Tibial nerve (tissue), 4 donors: ENCODE measurements around the gene ERBB4. TPM values are rescaled to one million over a fixed set of nuclear protein-coding genes. Genes with fewer than 3 reads are reported as not detected.

Experiments
- DNase-seq, 2 donors: peaks; one replicate each; pipeline ENCODE4 v3.0.0-alpha.2; 2019; ENCODE audit warnings: low spot score in 2 of 2
- H3K27ac ChIP-seq, 4 donors: fragments of 200-600 bp; sonication (generic) in 3 of 4; one replicate each; pipeline ENCODE4 v1.5.1; 2017 to 2019; ENCODE audit warnings: mild to moderate bottlenecking in 1 of 4
- H3K27me3 ChIP-seq, 2 donors: fragments of 200-600 bp; sonication (generic) in 1 of 2; one replicate each; pipeline versions ENCODE4 v1.5.1 to v1.6.0; 2017 to 2019
- H3K36me3 ChIP-seq, 3 donors: fragments of 200-600 bp; sonication (generic); one replicate each; pipeline ENCODE4 v1.5.1; 2018 to 2019
- H3K4me1 ChIP-seq, 4 donors: fragments of 200-600 bp; sonication (generic) in 3 of 4; one replicate each; pipeline ENCODE4 v1.5.1; 2017 to 2019
- H3K4me3 ChIP-seq, 4 donors: fragments of 200-600 bp; sonication (generic) in 3 of 4; one replicate each; pipeline ENCODE4 v1.5.1; 2017 to 2019; ENCODE audit warnings: mild to moderate bottlenecking in 1 of 4, moderate library complexity in 1 of 4
- H3K9me3 ChIP-seq, 4 donors: fragments of 200-600 bp; sonication (generic) in 3 of 4; one replicate each; pipeline ENCODE4 v1.5.1; 2017 to 2019
- CTCF ChIP-seq, 5 experiments: fragments of 200-600 bp in 3 of 5; fragments of 450-650 bp in 2 of 5; sonication (generic) in 3 of 5; IDR thresholded peaks; one replicate each; pipeline ENCODE4 v1.5.1; 2016 to 2019; ENCODE audit warnings: antibody characterized with exemption in 5 of 5, mild to moderate bottlenecking in 3 of 5, moderate library complexity in 2 of 5
- EP300 ChIP-seq, 2 donors: sonication (generic); formaldehyde crosslinking; IDR thresholded peaks; one replicate each; pipeline ENCODE4 v1.6.1; 2017; ENCODE audit warnings: antibody characterized with exemption in 2 of 2, mild to moderate bottlenecking in 1 of 2
- POLR2A ChIP-seq, 2 donors: fragments of 450-650 bp; IDR thresholded peaks; one replicate each; pipeline ENCODE4 v1.6.1; 2017; ENCODE audit warnings: antibody characterized with exemption in 2 of 2, mild to moderate bottlenecking in 2 of 2, moderate library complexity in 2 of 2
- WGBS, 2 donors: methylation state at CpG; one replicate each; pipeline ENCODE4 v1.1.5; 2018; 5-methylcytosine and 5-hydroxymethylcytosine counted together
- total RNA-seq, 4 donors: library from RNA; depleted of rRNA; stranded (reverse); fragments of >200 nt; gene quantifications; one replicate each; pipeline ENCODE4 v1.1.0, GENCODE V29; 2016

Gene ERBB4
- total RNA-seq, 4 donors from 2014 or later, result 2.4 to 3.3 (median 2.9) TPM

DNA sequence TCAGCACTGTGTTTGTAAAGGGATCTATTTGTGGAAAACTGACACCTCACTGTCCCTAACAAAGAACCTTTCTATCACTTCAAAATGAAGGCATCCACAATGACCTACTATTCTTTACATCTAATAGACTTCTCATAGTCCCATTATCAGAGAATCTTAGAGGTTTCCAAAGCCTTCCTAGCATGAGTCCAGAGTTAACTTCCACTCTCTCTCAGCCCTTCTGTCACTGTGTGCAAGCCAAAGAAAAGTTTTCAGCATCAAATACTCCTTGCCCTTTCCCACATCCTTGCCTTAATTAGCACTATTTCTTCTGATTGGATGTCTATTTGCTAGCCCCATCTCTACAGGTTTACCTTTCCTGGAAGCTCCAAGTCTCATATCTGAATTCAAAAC, 178.5 kb downstream of the ERBB4 start:
- Histone ChIP-seq H3K4me1 (peaks cover 0 to 9% (median 3%) of the 10 kb centered on the region in 4 donors), H3K9me3 (no peaks in the 10 kb centered on the region), H3K36me3 (no peaks in the 10 kb centered on the region), H3K4me3 (no peak overlapping the region), H3K27ac (no peak overlapping the region), H3K27me3 (no peaks in the 10 kb centered on the region)
- DNase-seq, result no peak
- TF ChIP-seq POLR2A (IDR thresholded peaks at IDR 0.05), result no peak
- TF ChIP-seq CTCF (IDR thresholded peaks at IDR 0.05), result no peak
- TF ChIP-seq EP300 (IDR thresholded peaks at IDR 0.05), result no peak

DNA sequence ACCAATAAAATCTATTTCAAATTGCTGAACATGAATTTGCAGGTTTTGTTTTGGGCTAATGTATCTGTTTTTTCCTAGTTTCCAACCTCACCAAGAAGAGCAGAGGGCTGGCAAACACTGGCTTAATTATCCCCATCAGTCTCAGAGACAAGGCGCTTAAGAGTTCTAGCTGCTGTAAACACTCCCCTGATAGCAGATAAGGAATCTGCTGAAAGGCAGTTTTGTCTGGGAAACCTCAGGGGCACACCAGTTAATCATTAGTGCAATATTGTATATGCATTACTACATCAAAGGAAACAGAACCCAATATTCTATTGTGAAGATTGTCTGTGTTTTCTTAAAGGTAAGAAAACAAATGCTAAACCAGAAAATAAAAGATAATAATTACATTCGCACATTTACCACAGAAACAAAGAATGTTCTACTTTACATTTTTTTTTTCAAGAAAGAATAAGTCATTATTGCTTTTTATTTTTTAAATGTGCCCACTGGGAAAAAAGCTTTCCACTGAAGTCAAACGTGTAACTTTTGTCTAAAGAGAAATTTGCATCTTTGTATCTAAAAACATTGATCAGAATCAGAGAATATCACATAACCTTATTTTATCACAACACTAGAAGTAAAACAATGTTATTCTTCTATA, 179.1 kb downstream of the ERBB4 start:
- H3K27me3 ChIP-seq, result no peaks in the 10 kb centered on the region
- no peak for DNase-seq
- H3K4me3 ChIP-seq, result no peak overlapping the region
- WGBS, 2 donors, result 33% methylated on average over 3 of the region's 3 CpGs
- H3K9me3 ChIP-seq, result no peaks in the 10 kb centered on the region
- no peaks in the 10 kb centered on the region for H3K36me3 ChIP-seq
- TF ChIP-seq EP300 (IDR thresholded peaks at IDR 0.05) (no peak), POLR2A (IDR thresholded peaks at IDR 0.05) (no peak), CTCF (IDR thresholded peaks at IDR 0.05) (no peak)
- no peak overlapping the region for H3K27ac ChIP-seq
- peaks cover 0 to 7% (median 2%) of the 10 kb centered on the region in 4 donors for H3K4me1 ChIP-seq

GRCh38 chr2:212357606-212358005, 181.0 kb downstream of the ERBB4 start:
- H3K27ac ChIP-seq, result no peak overlapping the region
- TF ChIP-seq POLR2A (IDR thresholded peaks at IDR 0.05), result no peak
- TF ChIP-seq CTCF (IDR thresholded peaks at IDR 0.05), result no peak
- TF ChIP-seq EP300 (IDR thresholded peaks at IDR 0.05), result no peak
- no peaks in the 10 kb centered on the region for H3K9me3 ChIP-seq
- H3K36me3 ChIP-seq, result no peaks in the 10 kb centered on the region
- no peak for DNase-seq
- no peak overlapping the region for H3K4me3 ChIP-seq
- H3K4me1 ChIP-seq, result no peaks in the 10 kb centered on the region
- 71 to 79% methylated on average over 5 of the region's 5 CpGs for WGBS, 2 donors
- no peaks in the 10 kb centered on the region for H3K27me3 ChIP-seq

GRCh38 chr2:212354382-212354781, 184.2 kb downstream of the ERBB4 start:
- H3K27me3 ChIP-seq, result no peaks in the 10 kb centered on the region
- no peak overlapping the region for H3K27ac ChIP-seq
- TF ChIP-seq CTCF (IDR thresholded peaks at IDR 0.05) (no peak), POLR2A (IDR thresholded peaks at IDR 0.05) (no peak), EP300 (IDR thresholded peaks at IDR 0.05) (no peak)
- no peaks in the 10 kb centered on the region for H3K9me3 ChIP-seq
- no peak overlapping the region for H3K4me3 ChIP-seq
- no peaks in the 10 kb centered on the region for H3K4me1 ChIP-seq
- no peaks in the 10 kb centered on the region for H3K36me3 ChIP-seq
- DNase-seq, result no peak

- 68 to 70% methylated on average over 4 of the region's 4 CpGs for WGBS, 2 donors
- TF ChIP-seq EP300 (IDR thresholded peaks at IDR 0.05), result no peak
- no peak for TF ChIP-seq POLR2A (IDR thresholded peaks at IDR 0.05)
- no peak for TF ChIP-seq CTCF (IDR thresholded peaks at IDR 0.05)
- no peak overlapping the region for H3K4me3 ChIP-seq
Measured at GRCh38 chr2:212348501-212348900, 190.1 kb downstream of the ERBB4 start.

More at GRCh38 chr2:212348501-212348900, 190.1 kb downstream of the ERBB4 start:
- no peak for DNase-seq
- Histone ChIP-seq H3K4me1 (no peaks in the 10 kb centered on the region), H3K9me3 (no peaks in the 10 kb centered on the region), H3K36me3 (no peaks in the 10 kb centered on the region), H3K27ac (no peak overlapping the region), H3K27me3 (no peaks in the 10 kb centered on the region)
